ENCODE results near the gene UTP25.

Gene UTP25

GRCh38 chr1:209840611-209841010 is 12.8 kb downstream of the UTP25 start:
- no peak for DNase-seq

- DNase-seq, result no peak
These were observed 17.1 kb downstream of the UTP25 start for GRCh38 chr1:209844695-209845407.

GRCh38 chr1:209845408-209845725 is 17.6 kb downstream of the UTP25 start:
- DNase-seq, result no peak

GRCh38 chr1:209849388-209849787 is 21.6 kb downstream of the UTP25 start:
- DNase-seq, result no peak

- no peak for DNase-seq
These were observed 22.7 kb downstream of the UTP25 start for GRCh38 chr1:209850342-209850979.

GRCh38 chr1:209853676-209854075 is 25.9 kb downstream of the UTP25 start:
- no peak for DNase-seq

GRCh38 chr1:209854196-209854595 is 26.4 kb downstream of the UTP25 start:
- no peak for DNase-seq

- no peak for DNase-seq
These were observed 27.2 kb downstream of the UTP25 start for GRCh38 chr1:209855006-209855405.

- no peak for DNase-seq
These were observed 27.9 kb downstream of the UTP25 start for GRCh38 chr1:209855623-209856022.

- no peak for DNase-seq
These were observed 30.9 kb downstream of the UTP25 start for GRCh38 chr1:209858561-209859103.

- DNase-seq, result no peak
These were observed 32.6 kb downstream of the UTP25 start for GRCh38 chr1:209860293-209860881.

GRCh38 chr1:209861242-209861641 is 33.5 kb downstream of the UTP25 start:
- DNase-seq, result no peak

- DNase-seq, result no peak
These were observed 34.9 kb downstream of the UTP25 start for GRCh38 chr1:209862391-209863356.

- DNase-seq, result no peak
These were observed 36.2 kb downstream of the UTP25 start for GRCh38 chr1:209863766-209864485.

GRCh38 chr1:209866201-209866600 is 38.4 kb downstream of the UTP25 start:
- no peak for DNase-seq

- DNase-seq, result no peak
These were observed 41.7 kb downstream of the UTP25 start for GRCh38 chr1:209869291-209870149.

- DNase-seq, result no peak
These were observed 42.5 kb downstream of the UTP25 start for GRCh38 chr1:209870151-209870831.

GRCh38 chr1:209871006-209871405 is 43.2 kb downstream of the UTP25 start:
- DNase-seq, result no peak

- no peak for DNase-seq
These were observed 43.7 kb downstream of the UTP25 start for GRCh38 chr1:209871430-209871829.

GRCh38 chr1:209873067-209873799 is 45.5 kb downstream of the UTP25 start:
- DNase-seq, result no peak

Measured in GOT3 (cell line).